BLaER1 (cell line): ENCODE measurements around the gene ULBP3.
A peak's percentile ranks its signal among the peaks of the same experiment; 100 is the strongest.

Source experiments
- H3K27ac ChIP-seq: shearing (Covaris generic); formaldehyde crosslinking; 2 replicates; pipeline ENCODE4 v1.8.1; 2022
- H3K27me3 ChIP-seq: shearing (Covaris generic); formaldehyde crosslinking; 2 replicates; pipeline ENCODE4 v1.8.1; 2022
- H3K36me3 ChIP-seq: shearing (Covaris generic); formaldehyde crosslinking; 2 replicates; pipeline ENCODE4 v1.8.1; 2022
- H3K4me1 ChIP-seq: shearing (Covaris generic); formaldehyde crosslinking; 2 replicates; pipeline ENCODE4 v1.8.1; 2022
- H3K4me2 ChIP-seq: shearing (Covaris generic); formaldehyde crosslinking; 2 replicates; pipeline ENCODE4 v1.8.1; 2022
- H3K4me3 ChIP-seq: shearing (Covaris generic); formaldehyde crosslinking; 2 replicates; pipeline ENCODE4 v1.8.1; 2022
- H3K9ac ChIP-seq: shearing (Covaris generic); formaldehyde crosslinking; 2 replicates; pipeline ENCODE4 v1.8.1; 2022
- H3K9me3 ChIP-seq: shearing (Covaris generic); formaldehyde crosslinking; 2 replicates; pipeline ENCODE4 v1.8.1; 2022
- H4K20me1 ChIP-seq: shearing (Covaris generic); formaldehyde crosslinking; 2 replicates; pipeline ENCODE4 v1.8.1; 2022
- Cebpa-rat ChIP-seq: shearing (Covaris generic); IDR thresholded peaks from 2 replicates; pipeline ENCODE4 v1.8.1; 2022

ULBP3 gene

GRCh38 chr6:150048099-150048498, 20.8 kb downstream of the ULBP3 start:
- no peak overlapping the region for H3K4me3 ChIP-seq
- H3K27ac ChIP-seq = no peak overlapping the region
- H3K36me3 ChIP-seq = no peaks in the 10 kb centered on the region
- H3K9me3 ChIP-seq = no peaks in the 10 kb centered on the region
- no peaks in the 10 kb centered on the region for H4K20me1 ChIP-seq
- H3K4me1 ChIP-seq = peaks cover 26% of the 10 kb centered on the region
- TF ChIP-seq Cebpa-rat = no peak
- H3K9ac ChIP-seq = no peak overlapping the region
- no peaks in the 10 kb centered on the region for H3K27me3 ChIP-seq
- H3K4me2 ChIP-seq = peak overlapping the region; percentile 5; the same call in 1 of the 2 replicates

- no peak for TF ChIP-seq Cebpa-rat
- Histone ChIP-seq H3K27me3 (no peaks in the 10 kb centered on the region), H3K9ac (no peak overlapping the region), H3K27ac (no peak overlapping the region), H3K4me3 (no peak overlapping the region), H3K4me2 (no peak overlapping the region), H3K4me1 (peaks cover 37% of the 10 kb centered on the region), H4K20me1 (no peaks in the 10 kb centered on the region), H3K36me3 (no peaks in the 10 kb centered on the region), H3K9me3 (no peaks in the 10 kb centered on the region)
These were observed 22.0 kb downstream of the ULBP3 start for GRCh38 chr6:150046943-150047342.

- H3K9ac ChIP-seq = no peak overlapping the region
- no peak overlapping the region for H3K4me2 ChIP-seq
- no peak overlapping the region for H3K27ac ChIP-seq
- no peaks in the 10 kb centered on the region for H3K27me3 ChIP-seq
- H3K9me3 ChIP-seq = no peaks in the 10 kb centered on the region
- no peak overlapping the region for H3K4me3 ChIP-seq
- no peak for TF ChIP-seq Cebpa-rat
- no peaks in the 10 kb centered on the region for H3K36me3 ChIP-seq
- no peaks in the 10 kb centered on the region for H4K20me1 ChIP-seq
- peaks cover 20% of the 10 kb centered on the region for H3K4me1 ChIP-seq
These were observed 24.2 kb downstream of the ULBP3 start for GRCh38 chr6:150044621-150045145.

GRCh38 chr6:150043501-150044412, 25.2 kb downstream of the ULBP3 start:
- Histone ChIP-seq H3K4me1 (peaks cover 20% of the 10 kb centered on the region), H3K27ac (no peak overlapping the region), H3K9ac (no peak overlapping the region), H3K27me3 (peaks cover 2% of the 10 kb centered on the region; the same call in 1 of the 2 replicates), H3K4me3 (no peak overlapping the region), H3K4me2 (no peak overlapping the region), H3K9me3 (no peaks in the 10 kb centered on the region), H3K36me3 (no peaks in the 10 kb centered on the region), H4K20me1 (no peaks in the 10 kb centered on the region)
- TF ChIP-seq Cebpa-rat = no peak

- Histone ChIP-seq H3K9ac (no peak overlapping the region), H3K36me3 (no peaks in the 10 kb centered on the region), H3K27ac (no peak overlapping the region), H3K4me3 (no peak overlapping the region), H3K9me3 (no peaks in the 10 kb centered on the region), H3K27me3 (peaks cover 9% of the 10 kb centered on the region; the same call in 1 of the 2 replicates), H3K4me1 (peaks cover 15% of the 10 kb centered on the region), H4K20me1 (no peaks in the 10 kb centered on the region), H3K4me2 (0 out of 2 replicates have a peak overlapping the region, but pooled peaks have one; percentile 3)
- TF ChIP-seq Cebpa-rat = no peak
These were observed 25.8 kb downstream of the ULBP3 start for GRCh38 chr6:150043096-150043495.

- Histone ChIP-seq H3K4me1 (peaks cover 12% of the 10 kb centered on the region), H3K27me3 (peaks cover 25% of the 10 kb centered on the region), H3K9ac (no peak overlapping the region), H3K27ac (no peak overlapping the region), H3K4me3 (no peak overlapping the region), H3K9me3 (no peaks in the 10 kb centered on the region), H3K36me3 (no peaks in the 10 kb centered on the region), H4K20me1 (no peaks in the 10 kb centered on the region), H3K4me2 (no peak overlapping the region)
- TF ChIP-seq Cebpa-rat = no peak
These were observed 30.5 kb downstream of the ULBP3 start for GRCh38 chr6:150038202-150039062.

GRCh38 chr6:150037526-150038201, 31.3 kb downstream of the ULBP3 start:
- no peak overlapping the region for H3K4me2 ChIP-seq
- no peak overlapping the region for H3K9ac ChIP-seq

GRCh38 chr6:150036081-150036480, 32.8 kb downstream of the ULBP3 start:
- no peak overlapping the region for H3K27ac ChIP-seq
- no peaks in the 10 kb centered on the region for H3K36me3 ChIP-seq
- no peaks in the 10 kb centered on the region for H3K4me1 ChIP-seq
- H3K4me2 ChIP-seq = no peak overlapping the region
- no peak overlapping the region for H3K9ac ChIP-seq
- no peak for TF ChIP-seq Cebpa-rat
- no peaks in the 10 kb centered on the region for H3K9me3 ChIP-seq
- H3K4me3 ChIP-seq = no peak overlapping the region
- H4K20me1 ChIP-seq = no peaks in the 10 kb centered on the region
- H3K27me3 ChIP-seq = peaks cover 25% of the 10 kb centered on the region

More at GRCh38 chr6:150037526-150038201, 31.3 kb downstream of the ULBP3 start:
- H3K27ac ChIP-seq = no peak overlapping the region
- H3K27me3 ChIP-seq = peaks cover 25% of the 10 kb centered on the region
- no peak for TF ChIP-seq Cebpa-rat
- H4K20me1 ChIP-seq = no peaks in the 10 kb centered on the region
- peaks cover 6% of the 10 kb centered on the region for H3K4me1 ChIP-seq
- no peak overlapping the region for H3K4me3 ChIP-seq
- no peaks in the 10 kb centered on the region for H3K9me3 ChIP-seq
- H3K36me3 ChIP-seq = no peaks in the 10 kb centered on the region

GRCh38 chr6:150033207-150033771, 35.6 kb downstream of the ULBP3 start:
- Histone ChIP-seq H3K9me3 (no peaks in the 10 kb centered on the region), H3K27ac (no peak overlapping the region), H3K4me2 (no peak overlapping the region), H3K36me3 (no peaks in the 10 kb centered on the region), H3K27me3 (peaks cover 18% of the 10 kb centered on the region), H4K20me1 (no peaks in the 10 kb centered on the region), H3K9ac (no peak overlapping the region), H3K4me1 (peaks cover 12% of the 10 kb centered on the region), H3K4me3 (no peak overlapping the region)
- no peak for TF ChIP-seq Cebpa-rat
